Smooth muscle cell (in vitro differentiated cells): ENCODE measurements around the gene RAD1. TPM values are rescaled to one million over a fixed set of nuclear protein-coding genes. Genes with fewer than 3 reads are reported as not detected.

Experiments used
- DNase-seq: peaks from one replicate; lab custom pipeline; 2025; ENCODE audit not compliant: unreplicated experiment; lab: John Stamatoyannopoulos, UW
- H2AFZ ChIP-seq: fragments of 200-600 bp; sonication (generic); 2 replicates; pipeline ENCODE4 v1.6.0; 2016; ENCODE audit warnings: antibody characterized with exemption, low read depth, mild to moderate bottlenecking
- H3F3A ChIP-seq: fragments of 200-600 bp; sonication (generic); 2 replicates; pipeline ENCODE4 v1.6.0; 2017; ENCODE audit warnings: antibody characterized with exemption, low read depth
- H3K27ac ChIP-seq: fragments of 200-600 bp; sonication (generic); 2 replicates; pipeline ENCODE4 v1.5.1; 2016; ENCODE audit warnings: low read depth, mild to moderate bottlenecking
- H3K27me3 ChIP-seq: fragments of 200-600 bp; sonication (generic); 2 replicates; pipeline ENCODE4 v1.6.1; 2016; ENCODE audit warnings: low read depth, mild to moderate bottlenecking
- H3K36me3 ChIP-seq: fragments of 200-600 bp; sonication (generic); 2 replicates; pipeline ENCODE4 v1.5.1; 2016; ENCODE audit warnings: low read depth
- H3K4me1 ChIP-seq: fragments of 200-600 bp; sonication (generic); 2 replicates; pipeline ENCODE4 v1.5.1; 2016; ENCODE audit warnings: low read depth
- H3K4me2 ChIP-seq: fragments of 200-600 bp; sonication (generic); 2 replicates; pipeline ENCODE4 v1.6.0; 2016; ENCODE audit warnings: mild to moderate bottlenecking
- H3K4me3 ChIP-seq: fragments of 200-600 bp; sonication (generic); 2 replicates; pipeline ENCODE4 v1.5.1; 2016; ENCODE audit warnings: mild to moderate bottlenecking
- H3K79me2 ChIP-seq: fragments of 200-600 bp; sonication (generic); 2 replicates; pipeline ENCODE4 v1.6.0; 2016; ENCODE audit warnings: low read depth, mild to moderate bottlenecking
- H3K9ac ChIP-seq: fragments of 200-600 bp; sonication (generic); 2 replicates; pipeline ENCODE4 v1.6.0; 2016; ENCODE audit warnings: low read depth
- H3K9me3 ChIP-seq: fragments of 200-600 bp; sonication (generic); replicated peaks from 2 replicates; pipeline ENCODE4 v1.5.1; 2016; ENCODE audit warnings: low read depth
- H4K20me1 ChIP-seq: fragments of 200-600 bp; sonication (generic); 2 replicates; pipeline ENCODE4 v1.6.0; 2016; ENCODE audit warnings: low read depth
- WGBS: methylation state at CpG from one replicate; pipeline ENCODE4 v1.1.7; 2016; ENCODE audit warnings: low lambda C conversion rate; 5-methylcytosine and 5-hydroxymethylcytosine counted together
- polyA plus RNA-seq: library from polyadenylated mRNA; unstranded; fragments of >200 nt; fragmentation: Nextera tagmentation; extraction: Ambion mirVana; gene quantifications from 2 replicates; pipeline ENCODE4 v1.2.1, GENCODE V29; 2016
- total RNA-seq: library from RNA; depleted of rRNA; stranded (reverse); fragments of >200 nt; gene quantifications from 2 replicates; pipeline ENCODE4 v1.2.3, GENCODE V29; 2014
- TF ChIP-seq, protein P1 (sequence below): fragments of 200-600 bp; sonication (generic); IDR thresholded peaks from 2 replicates; pipeline ENCODE4 v1.5.1; 2017; ENCODE audit warnings: borderline replicate concordance, mild to moderate bottlenecking, antibody characterized with exemption; ENCODE audit not compliant: insufficient read depth, poor library complexity, severe bottlenecking

RAD1 gene
- total and polyA plus RNA-seq, 2 experiments from 2014 or later: 14.5 to 26.4 TPM

- no peak for DNase-seq
- Histone ChIP-seq H3K36me3 (peaks cover 12% of the 10 kb centered on the region), H3K9me3 (no peaks in the 10 kb centered on the region), H3K27me3 (no peaks in the 10 kb centered on the region), H3K27ac (no peak overlapping the region), H2AFZ (no peak overlapping the region), H3K9ac (no peak overlapping the region), H3K4me3 (no peak overlapping the region), H3K4me2 (no peak overlapping the region), H4K20me1 (peaks cover 46% of the 10 kb centered on the region), H3K4me1 (peaks cover 11% of the 10 kb centered on the region), H3F3A (peaks cover 14% of the 10 kb centered on the region), H3K79me2 (peaks cover 54% of the 10 kb centered on the region)
- TF ChIP-seq, protein P1, sequence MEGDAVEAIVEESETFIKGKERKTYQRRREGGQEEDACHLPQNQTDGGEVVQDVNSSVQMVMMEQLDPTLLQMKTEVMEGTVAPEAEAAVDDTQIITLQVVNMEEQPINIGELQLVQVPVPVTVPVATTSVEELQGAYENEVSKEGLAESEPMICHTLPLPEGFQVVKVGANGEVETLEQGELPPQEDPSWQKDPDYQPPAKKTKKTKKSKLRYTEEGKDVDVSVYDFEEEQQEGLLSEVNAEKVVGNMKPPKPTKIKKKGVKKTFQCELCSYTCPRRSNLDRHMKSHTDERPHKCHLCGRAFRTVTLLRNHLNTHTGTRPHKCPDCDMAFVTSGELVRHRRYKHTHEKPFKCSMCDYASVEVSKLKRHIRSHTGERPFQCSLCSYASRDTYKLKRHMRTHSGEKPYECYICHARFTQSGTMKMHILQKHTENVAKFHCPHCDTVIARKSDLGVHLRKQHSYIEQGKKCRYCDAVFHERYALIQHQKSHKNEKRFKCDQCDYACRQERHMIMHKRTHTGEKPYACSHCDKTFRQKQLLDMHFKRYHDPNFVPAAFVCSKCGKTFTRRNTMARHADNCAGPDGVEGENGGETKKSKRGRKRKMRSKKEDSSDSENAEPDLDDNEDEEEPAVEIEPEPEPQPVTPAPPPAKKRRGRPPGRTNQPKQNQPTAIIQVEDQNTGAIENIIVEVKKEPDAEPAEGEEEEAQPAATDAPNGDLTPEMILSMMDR: no peak
- WGBS: 95% methylated on average over 2 of the region's 2 CpGs
Observed at GRCh38 chr5:34932947-34933346, 17.6 kb upstream of the RAD1 start.

- peaks cover 3% of the 10 kb centered on the region for H3K36me3 ChIP-seq
- H2AFZ ChIP-seq: no peak overlapping the region
- H3F3A ChIP-seq: peaks cover 14% of the 10 kb centered on the region
- H3K4me3 ChIP-seq: peak overlapping the region; percentile 78
- H3K4me1 ChIP-seq: peaks cover 11% of the 10 kb centered on the region
- peak overlapping the region; percentile 69 for H3K9ac ChIP-seq
- H3K9me3 ChIP-seq: no peaks in the 10 kb centered on the region
- H3K27ac ChIP-seq: peak overlapping the region; percentile 55
- 67% methylated on average over 4 of the region's 4 CpGs for WGBS
- no peak for DNase-seq
- no peaks in the 10 kb centered on the region for H3K27me3 ChIP-seq
- peaks cover 53% of the 10 kb centered on the region for H3K79me2 ChIP-seq
- peak overlapping the region; percentile 85 for H3K4me2 ChIP-seq
- H4K20me1 ChIP-seq: peaks cover 46% of the 10 kb centered on the region
- TF ChIP-seq, protein P1: no peak
Observed at GRCh38 chr5:34930870-34931269, 15.6 kb upstream of the RAD1 start.

DNA sequence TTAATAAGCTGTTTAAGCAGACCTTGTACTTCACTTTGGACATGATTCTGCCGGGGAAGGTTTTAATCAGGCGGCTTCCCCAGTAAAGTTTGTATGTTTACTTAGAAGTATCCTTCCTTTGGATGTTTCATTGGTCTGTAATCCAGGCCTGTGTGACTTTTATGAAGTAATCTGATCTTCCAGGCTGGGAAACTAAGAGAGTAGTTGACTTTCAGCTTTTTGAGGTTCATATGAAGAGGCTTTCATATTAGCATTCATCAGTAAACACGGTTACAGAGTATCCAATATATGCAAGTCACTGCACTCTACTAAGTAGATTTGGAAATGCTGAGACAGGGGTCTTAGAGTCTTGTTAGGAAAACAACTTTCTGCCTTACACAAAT is 15.1 kb upstream of the RAD1 start:
- peaks cover 50% of the 10 kb centered on the region for H3K79me2 ChIP-seq
- no peaks in the 10 kb centered on the region for H3K27me3 ChIP-seq
- peak overlapping the region; percentile 78 for H3K4me3 ChIP-seq
- 1% methylated on average over 3 of the region's 3 CpGs for whole genome bisulfite sequencing
- H3K36me3 ChIP-seq: peaks cover 2% of the 10 kb centered on the region
- H3K4me2 ChIP-seq: peak overlapping the region; percentile 85
- H3F3A ChIP-seq: peaks cover 14% of the 10 kb centered on the region
- no peaks in the 10 kb centered on the region for H3K9me3 ChIP-seq
- TF ChIP-seq, protein P1: no peak
- peaks cover 43% of the 10 kb centered on the region for H4K20me1 ChIP-seq
- peak overlapping the region; percentile 69 for H3K9ac ChIP-seq
- peaks cover 11% of the 10 kb centered on the region for H3K4me1 ChIP-seq
- no peak for DNase-seq
- H2AFZ ChIP-seq: peak overlapping the region; percentile 29
- peak overlapping the region; percentile 55 for H3K27ac ChIP-seq
